ENCODE measurements around the gene STARD13. TPM values are rescaled to one million over a fixed set of nuclear protein-coding genes. Genes with fewer than 3 reads are reported as not detected.

STARD13 gene
- total RNA-seq, 1 experiment from 2014 or later = 9.4 TPM

GRCh38 chr13:33307843-33308242, 22.3 kb upstream of the STARD13 start:
- DNase-seq (ENCODE audit: low read depth) = peak; percentile 57

DNA sequence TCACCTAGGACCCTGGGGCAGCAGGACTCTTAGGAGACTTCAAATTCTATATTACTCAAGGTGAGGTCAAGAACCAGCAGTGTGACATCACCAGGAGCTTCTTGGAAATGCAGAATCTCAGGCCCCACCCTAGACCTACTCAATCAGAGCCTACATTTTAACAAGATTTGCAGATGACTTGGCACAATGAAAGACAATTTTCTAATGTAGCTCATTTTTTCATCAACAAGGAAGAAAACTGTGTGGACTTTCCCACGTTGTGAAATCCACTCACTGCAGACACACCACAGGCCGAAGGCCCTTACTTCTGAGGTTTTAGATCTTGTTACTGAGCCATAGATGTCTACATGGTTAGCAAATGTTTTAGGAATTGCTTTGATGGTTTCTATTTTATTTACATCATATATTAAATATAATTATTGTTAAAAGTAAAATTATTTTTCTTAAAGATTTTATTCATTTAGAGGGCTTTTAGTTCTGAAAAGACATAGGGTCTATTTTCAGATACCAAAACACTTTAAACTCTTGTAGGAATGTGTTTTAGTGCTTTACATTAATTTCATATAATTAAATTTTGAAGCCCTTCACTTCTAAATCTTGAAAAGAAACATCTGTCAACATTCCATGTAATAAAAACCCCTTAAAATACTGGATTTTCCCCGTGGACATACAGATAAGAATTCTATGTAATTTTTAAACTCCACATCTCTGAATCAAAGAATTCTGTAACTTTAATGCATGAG, 18.5 kb upstream of the STARD13 start:
- DNase-seq (ENCODE audit: low read depth) = no peak

- no peak for DNase-seq (ENCODE audit: low read depth)
Measured at GRCh38 chr13:33299626-33300025, 14.1 kb upstream of the STARD13 start.

GRCh38 chr13:33296793-33297425, 11.4 kb upstream of the STARD13 start:
- DNase-seq (ENCODE audit: low read depth) = no peak

DNA sequence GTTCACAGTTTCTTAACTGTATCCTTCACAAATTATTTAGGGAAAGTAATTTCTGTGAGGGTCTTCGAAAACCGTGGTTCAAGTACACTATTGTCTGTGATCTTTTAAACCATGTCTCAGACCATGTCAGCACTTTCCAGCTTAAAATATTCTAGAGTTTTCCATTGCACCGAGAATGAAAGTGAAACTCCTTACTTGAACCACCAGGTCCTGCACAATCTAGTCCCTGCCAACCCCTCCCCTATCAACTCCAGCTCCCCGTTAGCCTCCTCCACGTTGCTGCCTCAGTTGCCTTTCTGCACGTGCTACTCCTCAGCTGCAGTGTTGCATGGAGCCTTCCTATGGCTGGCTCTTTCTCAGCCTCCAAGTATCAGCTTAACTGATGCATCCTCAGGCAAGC, 7.2 kb upstream of the STARD13 start:
- DNase-seq (ENCODE audit: low read depth) = no peak

DNA sequence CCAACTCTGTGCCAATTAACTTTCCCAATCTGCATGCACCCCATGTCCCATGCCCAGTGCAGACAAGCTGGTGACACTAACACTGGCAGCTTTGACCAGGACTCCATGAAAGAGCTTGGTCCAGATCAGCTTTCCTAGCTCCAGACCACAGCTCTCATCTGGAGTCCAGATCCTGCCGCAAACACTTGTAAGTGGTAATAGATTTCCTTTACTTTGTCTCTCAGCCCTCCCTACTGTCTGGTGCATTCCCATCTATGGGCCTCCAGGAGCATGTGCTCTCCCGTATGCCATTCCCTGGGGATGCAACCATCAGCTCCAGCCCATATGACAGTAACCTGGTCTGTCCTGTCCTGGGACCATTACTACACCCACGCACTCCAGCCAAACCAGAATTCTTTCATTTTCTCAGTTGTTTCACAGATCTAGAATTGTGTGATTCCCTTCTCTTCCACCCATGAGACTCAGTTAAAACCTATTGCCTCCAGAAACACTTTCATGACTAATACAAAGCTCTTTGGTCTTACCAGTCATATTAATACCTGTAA, 4.9 kb upstream of the STARD13 start:
- DNase-seq (ENCODE audit: low read depth) = no peak

GRCh38 chr13:33289966-33290365, 4.4 kb upstream of the STARD13 start:
- no peak for DNase-seq (ENCODE audit: low read depth)

- no peak for DNase-seq (ENCODE audit: low read depth)
Measured at GRCh38 chr13:33287142-33287882, 1.8 kb upstream of the STARD13 start.

DNA sequence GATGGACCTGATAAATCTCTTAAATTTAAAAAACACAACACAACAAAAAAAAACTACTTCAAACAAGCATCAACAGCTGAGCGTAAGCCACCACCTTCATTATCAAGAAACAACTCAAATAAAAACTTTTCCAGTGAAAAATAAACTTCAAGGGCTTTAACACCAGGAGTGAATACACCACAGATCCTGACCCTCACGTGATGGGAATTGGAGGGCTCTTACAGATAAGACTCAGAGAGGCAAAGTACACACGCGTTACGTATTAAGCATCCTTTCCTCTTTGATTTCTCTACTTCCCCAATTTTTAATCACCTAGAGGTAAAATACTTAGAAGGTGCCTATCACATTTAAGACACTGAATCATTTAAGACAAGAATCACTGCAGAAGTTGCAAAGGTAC, 573 bp upstream of the STARD13 start:
- DNase-seq (ENCODE audit: low read depth) = no peak

DNA sequence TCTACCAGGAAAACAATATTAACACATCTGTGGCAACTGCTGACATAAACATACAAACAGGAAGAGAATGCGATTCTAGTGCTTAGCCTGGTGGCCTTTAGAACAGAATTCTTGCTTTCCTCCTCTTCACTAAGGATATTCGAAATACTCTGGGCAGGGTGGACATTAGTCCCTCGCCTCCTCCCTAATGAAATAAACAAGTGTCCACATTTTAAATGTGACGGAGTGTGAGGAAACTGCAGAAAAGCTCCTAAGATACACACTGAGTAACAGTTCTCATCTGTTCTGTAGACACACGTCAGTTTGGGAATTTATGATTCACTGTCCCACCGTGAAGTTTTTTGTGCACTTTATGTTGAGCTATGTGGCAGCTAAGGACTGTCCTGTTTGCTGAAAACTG, 639 bp downstream of the STARD13 start:
- DNase-seq (ENCODE audit: low read depth) = peak; percentile 62

DNA sequence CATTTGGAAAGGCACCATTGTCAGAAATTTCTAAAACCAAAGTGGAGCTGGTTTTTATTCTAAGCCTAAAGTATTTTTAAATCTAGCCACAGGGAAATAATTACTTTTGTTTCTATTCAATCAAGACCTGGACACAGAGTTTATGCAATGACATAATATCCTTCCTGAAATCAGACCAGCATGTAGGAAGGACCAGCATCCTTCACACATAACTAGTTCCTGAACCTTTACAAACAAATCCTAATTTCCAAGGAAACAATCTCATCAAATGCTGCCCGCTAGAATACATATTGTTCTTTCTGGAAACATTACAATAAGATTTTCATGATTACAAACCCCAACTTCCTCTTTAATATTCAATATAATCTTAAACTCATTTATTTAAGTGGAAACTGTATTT, 1.5 kb downstream of the STARD13 start:
- DNase-seq (ENCODE audit: low read depth) = peak; percentile 64

DNA sequence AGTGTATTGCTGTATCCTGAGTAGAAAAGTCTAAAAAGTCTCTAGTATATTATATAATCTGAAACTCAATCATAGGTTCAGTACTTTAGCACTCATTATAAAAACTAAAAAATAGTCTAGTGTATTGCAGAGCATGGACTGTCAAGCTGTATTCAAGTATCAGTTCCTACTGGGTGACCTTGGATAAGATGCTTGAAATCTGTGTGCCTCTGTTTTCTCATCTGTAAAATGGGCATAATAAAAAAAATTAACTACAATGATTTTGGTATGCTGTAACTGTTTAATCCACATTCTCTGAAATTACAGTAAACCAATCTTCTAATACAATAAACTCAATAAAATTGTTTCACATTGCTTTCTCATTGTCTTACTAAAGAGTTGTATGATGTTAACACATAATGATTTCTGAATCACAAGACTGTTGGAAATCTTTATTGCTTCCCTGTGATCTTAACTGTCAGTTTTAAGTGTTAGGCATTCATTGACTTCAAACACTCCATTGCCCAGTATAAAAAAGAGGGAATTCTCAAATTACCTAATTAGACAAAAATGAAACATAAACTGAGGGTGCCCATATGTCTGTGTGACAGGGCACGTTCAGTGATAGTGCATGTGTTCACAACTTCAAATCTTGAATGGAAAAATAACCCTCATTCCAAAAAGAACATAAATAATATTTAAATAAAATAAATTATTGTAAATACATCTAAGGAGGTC, 2.2 kb downstream of the STARD13 start:
- DNase-seq (ENCODE audit: low read depth) = no peak

DNA sequence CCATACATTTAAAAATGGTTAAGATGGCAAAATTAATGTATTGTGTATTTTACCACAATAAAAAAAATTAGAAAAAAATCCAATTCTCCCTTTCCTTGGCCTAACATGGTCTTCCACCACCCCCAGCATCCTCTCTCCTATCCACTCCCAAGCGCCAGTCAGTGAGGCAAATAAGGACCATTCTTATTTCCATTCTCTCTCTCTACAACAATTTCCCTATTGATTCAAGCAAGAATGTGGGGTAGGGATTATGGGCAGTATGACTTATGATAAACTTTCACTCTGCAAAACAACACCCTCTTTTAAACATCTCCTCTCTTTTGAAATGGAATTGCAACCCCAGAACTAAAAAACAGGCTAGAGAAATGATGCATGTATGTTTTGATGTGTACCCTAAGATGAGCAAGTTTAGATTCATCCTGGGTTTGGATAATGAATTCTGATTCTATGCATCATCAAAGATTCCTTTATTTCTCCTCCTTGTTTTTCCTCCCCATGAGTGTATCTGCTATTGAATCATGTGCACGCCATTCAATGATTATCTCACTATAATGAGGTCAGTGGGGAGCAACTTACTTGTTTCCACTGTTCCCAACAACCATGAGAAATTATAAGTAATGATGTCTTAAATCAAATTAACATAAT, 3.5 kb downstream of the STARD13 start:
- DNase-seq (ENCODE audit: low read depth) = peak; percentile 77

GRCh38 chr13:33280923-33281322, 4.6 kb downstream of the STARD13 start:
- DNase-seq (ENCODE audit: low read depth) = peak; percentile 51

- no peak for DNase-seq (ENCODE audit: low read depth)
Measured at GRCh38 chr13:33280279-33280905, 5.2 kb downstream of the STARD13 start.

GRCh38 chr13:33279414-33280278, 5.9 kb downstream of the STARD13 start:
- peak; percentile 97 for DNase-seq (ENCODE audit: low read depth)

DNA sequence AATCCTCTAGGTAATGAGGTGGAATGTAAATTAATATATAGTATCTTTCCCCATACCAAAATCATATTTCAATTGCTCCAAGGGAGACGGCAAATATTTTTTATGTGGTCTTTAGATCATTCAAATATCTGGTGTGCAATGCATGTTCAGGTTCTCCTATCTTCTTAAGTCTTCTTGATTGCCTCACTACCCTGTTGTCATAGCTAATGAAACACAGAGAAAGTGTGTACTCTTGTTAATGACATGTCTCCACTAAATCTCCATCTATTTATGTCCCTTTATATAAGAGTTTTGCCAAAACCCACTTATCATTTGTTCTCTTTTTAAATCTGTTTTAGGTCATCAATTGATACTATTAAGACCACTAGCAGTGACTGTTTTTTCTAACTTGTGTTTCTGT, 6.6 kb downstream of the STARD13 start:
- DNase-seq (ENCODE audit: low read depth) = no peak

GRCh38 chr13:33277946-33278345, 7.6 kb downstream of the STARD13 start:
- no peak for DNase-seq (ENCODE audit: low read depth)

- DNase-seq (ENCODE audit: low read depth) = no peak
Measured at GRCh38 chr13:33277037-33277740, 8.4 kb downstream of the STARD13 start.
